WTC11 (cell line): ENCODE measurements around the gene CDA. TPM values are rescaled to one million over a fixed set of nuclear protein-coding genes. Genes with fewer than 3 reads are reported as not detected.

Experiments
- ATAC-seq: fragments of 200-7000 bp; cut with Tn5 transposase; 2 replicates; pipeline ENCODE4 v1.10.0; 2021; ENCODE audit warnings: mild to moderate bottlenecking, moderate library complexity
- CTCF ChIA-PET: fragments of 300-600 bp; sonication (Branson Sonifier 250); formaldehyde crosslinking; loops from one replicate; lab custom pipeline; 2021; ENCODE audit warnings: antibody characterized with exemption; lab: Charles Lee
- POLR2A ChIA-PET: fragments of 350-600 bp; sonication (Branson Sonifier 250); formaldehyde crosslinking; loops from one replicate; lab custom pipeline; 2021; ENCODE audit warnings: antibody characterized with exemption; lab: Charles Lee
- DNase-seq: peaks from one replicate; pipeline ENCODE4 v3.0.0; 2021; ENCODE audit warnings: low spot score
- H3K27ac Mint-ChIP-seq: 2 replicates; pipeline ENCODE4 v1.8.0; 2021; ENCODE audit warnings: mixed read lengths
- H3K27me3 Mint-ChIP-seq: 2 replicates; pipeline ENCODE4 v1.8.0; 2021; ENCODE audit warnings: low read depth, mild to moderate bottlenecking, moderate library complexity, mixed read lengths
- H3K36me3 Mint-ChIP-seq: 2 replicates; pipeline ENCODE4 v1.8.0; 2021; ENCODE audit warnings: mixed read lengths
- H3K4me1 Mint-ChIP-seq: 2 replicates; pipeline ENCODE4 v1.8.0; 2022; ENCODE audit warnings: mixed read lengths
- H3K4me3 Mint-ChIP-seq: 2 replicates; pipeline ENCODE4 v1.8.0; 2021; ENCODE audit warnings: mild to moderate bottlenecking, moderate library complexity, mixed read lengths
- H3K9me3 Mint-ChIP-seq: 2 replicates; pipeline ENCODE4 v1.8.0; 2021; ENCODE audit warnings: mixed read lengths
- CBFB ChIP-seq: sonication (generic); formaldehyde crosslinking; IDR thresholded peaks from 2 replicates; pipeline ENCODE4 v1.8.1; 2022; ENCODE audit warnings: mild to moderate bottlenecking, low read depth, missing genetic modification reagents
- CDX4 ChIP-seq: fragments of 250-450 bp; sonication (Bioruptor Pico); IDR thresholded peaks from 2 replicates; pipeline ENCODE4 v1.9.0; 2021; ENCODE audit warnings: moderate library complexity, mild to moderate bottlenecking, inconsistent platforms, borderline replicate concordance
- CREM ChIP-seq: sonication (generic); formaldehyde crosslinking; IDR thresholded peaks from 2 replicates; pipeline ENCODE4 v1.8.1; 2022; ENCODE audit warnings: mild to moderate bottlenecking, missing genetic modification reagents, moderate library complexity
- CTCF ChIP-seq: fragments of 200-600 bp; IDR thresholded peaks from 2 replicates; pipeline ENCODE4 v1.8.0; 2022; ENCODE audit warnings: antibody characterized with exemption
- ETV6 ChIP-seq: sonication (generic); formaldehyde crosslinking; IDR thresholded peaks from 2 replicates; pipeline ENCODE4 v1.8.1; 2022; ENCODE audit warnings: mild to moderate bottlenecking, missing genetic modification reagents
- FOXP1 ChIP-seq: sonication (generic); formaldehyde crosslinking; IDR thresholded peaks from 2 replicates; pipeline ENCODE4 v1.8.0; 2022; ENCODE audit warnings: missing genetic modification reagents, mild to moderate bottlenecking, moderate library complexity, borderline replicate concordance
- FOXP4 ChIP-seq: sonication (generic); formaldehyde crosslinking; IDR thresholded peaks from 2 replicates; pipeline ENCODE4 v1.8.0; 2022; ENCODE audit warnings: mild to moderate bottlenecking, missing genetic modification reagents
- JUN ChIP-seq: sonication (generic); formaldehyde crosslinking; IDR thresholded peaks from 2 replicates; pipeline ENCODE4 v1.8.0; 2023; ENCODE audit warnings: mild to moderate bottlenecking, missing genetic modification reagents
- KAT7 ChIP-seq: sonication (generic); formaldehyde crosslinking; IDR thresholded peaks from 2 replicates; pipeline ENCODE4 v1.8.1; 2023; ENCODE audit warnings: missing genetic modification reagents, mild to moderate bottlenecking, borderline replicate concordance
- MAX ChIP-seq: sonication (generic); formaldehyde crosslinking; IDR thresholded peaks from 2 replicates; pipeline ENCODE4 v1.8.0; 2022; ENCODE audit warnings: mild to moderate bottlenecking, missing genetic modification reagents
- MLX ChIP-seq: sonication (generic); formaldehyde crosslinking; IDR thresholded peaks from 2 replicates; pipeline ENCODE4 v1.8.1; 2023; ENCODE audit warnings: mild to moderate bottlenecking, missing genetic modification reagents, moderate library complexity
- SMAD3 ChIP-seq: sonication (generic); formaldehyde crosslinking; IDR thresholded peaks from 2 replicates; pipeline ENCODE4 v1.8.0; 2022; ENCODE audit warnings: missing genetic modification reagents, mild to moderate bottlenecking, borderline replicate concordance
- SP1 ChIP-seq: sonication (generic); formaldehyde crosslinking; conservative IDR thresholded peaks from 2 replicates; pipeline ENCODE4 v1.8.1; 2022; ENCODE audit warnings: missing genetic modification reagents
- TEAD4 ChIP-seq: sonication (generic); formaldehyde crosslinking; IDR thresholded peaks from 2 replicates; pipeline ENCODE4 v1.8.0; 2022; ENCODE audit warnings: mild to moderate bottlenecking, missing genetic modification reagents
- USF1 ChIP-seq: sonication (generic); formaldehyde crosslinking; IDR thresholded peaks from 2 replicates; pipeline ENCODE4 v1.8.0; 2022; ENCODE audit warnings: mild to moderate bottlenecking, missing genetic modification reagents
- USF2 ChIP-seq: sonication (generic); formaldehyde crosslinking; IDR thresholded peaks from 2 replicates; pipeline ENCODE4 v1.8.1; 2023; ENCODE audit warnings: mild to moderate bottlenecking, missing genetic modification reagents, moderate library complexity
- ZBTB21 ChIP-seq: sonication (generic); formaldehyde crosslinking; IDR thresholded peaks from 2 replicates; pipeline ENCODE4 v1.8.1; 2023; ENCODE audit warnings: mild to moderate bottlenecking, missing genetic modification reagents, borderline replicate concordance
- ZNF121 ChIP-seq: sonication (generic); formaldehyde crosslinking; IDR thresholded peaks from 2 replicates; pipeline ENCODE4 v1.8.0; 2023; ENCODE audit warnings: missing genetic modification reagents
- ZNF232 ChIP-seq: sonication (generic); formaldehyde crosslinking; IDR thresholded peaks from 2 replicates; pipeline ENCODE4 v1.8.0; 2022; ENCODE audit warnings: mild to moderate bottlenecking, missing genetic modification reagents
- ZNF425 ChIP-seq: fragments of 250-450 bp; sonication (Bioruptor Pico); conservative IDR thresholded peaks from 2 replicates; pipeline ENCODE4 v1.9.0; 2021; ENCODE audit warnings: mild to moderate bottlenecking
- ZNF671 ChIP-seq: fragments of 250-450 bp; sonication (Bioruptor Pico); IDR thresholded peaks from 2 replicates; pipeline ENCODE4 v1.8.0; 2021; ENCODE audit warnings: mild to moderate bottlenecking
- total RNA-seq: library from RNA; stranded (reverse); gene quantifications from 3 replicates; pipeline ENCODE4 v1.2.3, GENCODE V29; 2021

CDA gene
- total RNA-seq, 1 experiment from 2014 or later, result 12.5 TPM

- peaks cover 13% of the 10 kb centered on the region for H3K4me1 Mint-ChIP-seq
- ATAC-seq, result peak; percentile 89
- peak; percentile 90 for DNase-seq
- peaks cover 14% of the 10 kb centered on the region for H3K36me3 Mint-ChIP-seq
- ChIA-PET CTCF (interaction anchor here (0.5 to 3.3 kb wide), 57 partner anchors 8 to 1953 kb away, joined by 3 to 153 read pairs (median 4); partner anchors contain the start of genes CDA, DDOST and KIF17), POLR2A (interaction anchor here (0.5 to 1.6 kb wide), 8 partner anchors 17 to 153 kb away, joined by 3 to 9 read pairs (median 4); partner anchors contain the start of genes FAM43B and HP1BP3)
- H3K9me3 Mint-ChIP-seq, result peaks cover 13% of the 10 kb centered on the region
- TF ChIP-seq ZNF671 (CRISPR knock-in tag), result no peak
- no peak for TF ChIP-seq SMAD3 (CRISPR knock-in tag)
- TF ChIP-seq ETV6, result peak; percentile 59
- TF ChIP-seq MAX (CRISPR knock-in tag), result peak; percentile 94
- TF ChIP-seq FOXP1 (CRISPR knock-in tag), result peak; percentile 53; the same call in 1 of the 2 replicates
- TF ChIP-seq KAT7 (CRISPR knock-in tag), result peak; percentile 18; the same call in 1 of the 2 replicates
- peak; percentile 73 for TF ChIP-seq USF2 (CRISPR knock-in tag)
- TF ChIP-seq ZNF232 (CRISPR knock-in tag), result peak; percentile 81; the same call in 1 of the 2 replicates
- peak; percentile 99 for TF ChIP-seq CTCF
- peak; percentile 44; the same call in 1 of the 2 replicates for TF ChIP-seq CBFB
- TF ChIP-seq CREM (CRISPR knock-in tag), result 0 out of 2 replicates have a peak, but pooled peaks have one; percentile 26
- peak; percentile 74; the same call in 1 of the 2 replicates for TF ChIP-seq USF1
- TF ChIP-seq FOXP4 (CRISPR knock-in tag), result peak; percentile 59; the same call in 1 of the 2 replicates
- peak; percentile 79 for TF ChIP-seq SP1
- TF ChIP-seq ZBTB21, result no peak
- TF ChIP-seq JUN, result 0 out of 2 replicates have a peak, but pooled peaks have one; percentile 44
- peak within 1 kb of the TSS; percentile 93 for H3K4me3 Mint-ChIP-seq
- H3K27ac Mint-ChIP-seq, result peak within 1 kb of the TSS; percentile 98
- peaks cover 15% of the 10 kb centered on the region for H3K27me3 Mint-ChIP-seq
These were observed 44.5 kb downstream of the CDA start, which contains the start of gene PINK1 for GRCh38 chr1:20633190-20634064. Gene PINK1 (plus strand): TSS chr1:20633458. CDS start chr1:20633549, 91 bp downstream.

- POLR2A ChIA-PET, result interaction anchor here (0.5 to 1.6 kb wide), 8 partner anchors 18 to 153 kb away, joined by 3 to 9 read pairs (median 4); partner anchors contain the start of genes FAM43B and HP1BP3
- CTCF ChIA-PET, result interaction anchor here (0.6 to 3.3 kb wide), 47 partner anchors 8 to 1954 kb away, joined by 3 to 153 read pairs (median 5); partner anchors contain the start of genes CDA, DDOST and KIF17
- Mint-ChIP-seq H3K9me3 (peaks cover 7% of the 10 kb centered on the region), H3K27me3 (peaks cover 12% of the 10 kb centered on the region), H3K4me3 (peak overlapping the region; percentile 93), H3K27ac (peak overlapping the region; percentile 98), H3K36me3 (peaks cover 10% of the 10 kb centered on the region), H3K4me1 (peaks cover 13% of the 10 kb centered on the region)
- DNase-seq, result no peak
- ATAC-seq, result peak; percentile 9
- TF ChIP-seq ZNF425 (no peak), ZNF121 (CRISPR knock-in tag) (no peak), ZNF671 (CRISPR knock-in tag) (no peak), MLX (CRISPR knock-in tag) (no peak), USF1 (no peak), CBFB (no peak), TEAD4 (CRISPR knock-in tag) (no peak), CDX4 (no peak), ZNF232 (CRISPR knock-in tag) (no peak)
These were observed 45.2 kb downstream of the CDA start for GRCh38 chr1:20634065-20634593.
